T47D (cell line): Measurements from ENCODE around the gene LRP1.

Experiments used
- DNase-seq, 2 experiments: peaks; one replicate each; pipeline versions ENCODE4 v3.0.0 to v3.0.0-alpha.2; 2011 to 2012; ENCODE audit warnings: low read depth in 1 of 2, low spot score in 1 of 2
- JUND ChIP-seq: IDR thresholded peaks from 2 replicates; pipeline ENCODE4 v1.6.1; 2012; ENCODE audit warnings: low read depth
- in situ Hi-C: cut with HindIII; loops from 2 replicates; pipeline ENCODE4 v1.10.0; 2016; ENCODE audit warnings: low sequenced_read_pairs, low pct_unique_long_range_greater_than_20kb

The LRP1 gene

DNA sequence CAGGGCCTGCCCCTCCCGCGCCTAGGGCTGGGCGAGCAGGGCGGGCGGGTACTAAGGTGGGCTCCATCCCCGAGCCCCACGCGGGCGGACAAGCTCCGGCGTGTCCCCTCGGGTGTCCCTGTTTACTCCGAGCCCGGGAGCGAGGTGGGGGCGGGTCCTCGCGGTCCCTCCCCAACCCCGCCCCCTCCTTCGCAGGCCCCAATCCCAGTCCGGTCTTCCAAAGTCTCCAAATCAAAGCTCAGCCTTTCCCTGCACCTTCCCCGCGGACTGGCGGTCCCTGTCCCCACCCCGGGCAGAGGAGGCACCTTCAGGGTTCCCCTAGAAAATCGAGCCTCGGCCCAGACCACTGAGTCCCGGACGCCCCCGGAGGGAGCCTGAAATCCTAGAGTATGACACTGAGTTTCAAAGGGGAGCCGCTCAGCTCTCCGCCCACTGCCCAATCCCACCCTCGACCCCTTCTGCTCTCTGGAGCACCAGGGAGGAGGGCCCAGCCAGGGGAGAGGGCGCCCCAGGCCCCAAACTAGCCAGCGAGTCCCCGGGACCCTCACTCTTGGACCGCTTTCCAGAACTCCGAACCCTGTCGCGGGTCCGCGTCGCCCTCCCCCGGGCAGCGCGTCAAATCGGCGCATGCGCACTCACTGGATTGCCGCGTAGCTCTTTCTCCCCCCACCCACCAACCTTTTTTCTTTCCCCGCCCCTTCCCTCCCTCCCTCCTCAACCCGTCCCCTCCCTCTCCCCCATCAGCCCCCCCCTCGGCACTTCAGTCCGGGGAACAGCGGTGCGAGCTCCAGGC lies at the start of gene LRP1:
Gene LRP1, plus strand, starts transcription at position 758 of the 793 bp plus-strand sequence. CDS start 482 bp downstream, outside the sequence.
- TF ChIP-seq JUND: no peak
- peak; percentile 92 for DNase-seq
- in situ Hi-C loops: no loop called here

DNA sequence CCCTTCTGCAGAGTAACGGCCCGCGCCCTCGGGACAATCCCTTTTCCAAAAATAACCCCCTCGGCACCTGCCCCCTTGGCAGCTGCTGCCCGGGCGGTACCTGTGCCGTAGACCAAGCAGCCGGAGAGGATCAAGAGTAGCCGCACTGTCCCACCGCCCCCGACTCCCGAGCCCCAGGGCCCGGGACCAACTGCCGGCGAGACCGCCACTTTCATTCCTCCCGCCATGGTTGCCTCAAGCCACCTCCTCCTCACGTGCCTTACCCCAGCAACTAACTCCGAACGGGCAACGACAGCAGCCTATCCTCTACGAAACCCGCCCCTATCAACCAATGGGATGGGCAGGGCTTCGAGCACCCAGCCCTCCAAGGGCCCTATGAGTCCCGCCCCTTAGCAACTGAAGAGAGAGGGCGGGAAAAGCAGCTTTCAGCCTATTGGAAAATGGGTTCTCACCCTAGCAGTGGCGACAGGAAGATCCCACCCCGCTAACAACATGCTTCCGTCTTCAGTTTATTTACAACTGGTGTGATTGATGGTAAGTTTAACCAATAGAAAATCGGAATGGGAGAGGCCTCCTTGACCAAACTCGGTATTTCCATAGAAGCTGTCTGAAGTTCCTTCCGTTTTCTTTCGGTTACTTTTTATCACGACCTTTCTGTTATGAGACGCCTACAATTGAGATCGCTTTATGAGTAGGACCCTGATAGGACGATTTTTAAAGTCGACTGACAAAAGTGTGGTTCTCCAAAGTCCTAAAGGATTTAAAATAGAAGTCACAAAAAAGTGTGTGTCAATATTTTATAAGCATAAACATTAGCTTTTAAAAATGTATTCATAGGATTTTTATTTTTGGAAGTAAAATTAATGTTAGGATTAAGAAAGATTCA lies 49.5 kb upstream of the LRP1 start, which contains the start of gene NEMP1:
Gene NEMP1, minus strand, starts transcription at position 273 of the 886 bp plus-strand sequence. Its CDS starts 46 bp downstream, at position 227.
- in situ Hi-C loops: no loop called here
- peak; percentile 95 to 100 for DNase-seq
- TF ChIP-seq JUND: no peak

GRCh38 chr12:57079821-57080220 lies 48.5 kb upstream of the LRP1 start:
- TF ChIP-seq JUND: no peak
- no peak for DNase-seq
- in situ Hi-C loops: no loop called here

DNA sequence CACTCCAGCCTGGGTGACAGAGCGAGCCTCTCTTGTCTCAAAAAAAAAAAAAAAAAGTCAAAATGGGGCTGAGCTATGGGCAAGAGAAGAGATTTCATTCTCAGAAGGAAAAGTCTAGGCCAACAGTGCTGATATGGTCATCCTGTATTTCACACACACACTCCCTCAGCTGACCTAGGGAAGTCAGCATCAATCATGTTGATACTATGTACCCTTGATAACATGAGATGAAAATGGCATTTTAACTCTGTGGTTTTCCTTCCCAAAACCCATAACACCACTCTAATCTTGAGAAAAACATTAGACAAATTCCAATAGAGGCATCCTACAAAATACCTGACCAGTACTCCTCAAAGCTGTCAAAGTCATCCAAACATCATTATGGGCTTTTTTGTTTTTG lies 47.4 kb upstream of the LRP1 start:
- no peak for DNase-seq
- in situ Hi-C loops: no loop called here
- TF ChIP-seq JUND: no peak

GRCh38 chr12:57085999-57086492 lies 42.2 kb upstream of the LRP1 start:
- DNase-seq: no peak
- no peak for TF ChIP-seq JUND
- in situ Hi-C loops: no loop called here

DNA sequence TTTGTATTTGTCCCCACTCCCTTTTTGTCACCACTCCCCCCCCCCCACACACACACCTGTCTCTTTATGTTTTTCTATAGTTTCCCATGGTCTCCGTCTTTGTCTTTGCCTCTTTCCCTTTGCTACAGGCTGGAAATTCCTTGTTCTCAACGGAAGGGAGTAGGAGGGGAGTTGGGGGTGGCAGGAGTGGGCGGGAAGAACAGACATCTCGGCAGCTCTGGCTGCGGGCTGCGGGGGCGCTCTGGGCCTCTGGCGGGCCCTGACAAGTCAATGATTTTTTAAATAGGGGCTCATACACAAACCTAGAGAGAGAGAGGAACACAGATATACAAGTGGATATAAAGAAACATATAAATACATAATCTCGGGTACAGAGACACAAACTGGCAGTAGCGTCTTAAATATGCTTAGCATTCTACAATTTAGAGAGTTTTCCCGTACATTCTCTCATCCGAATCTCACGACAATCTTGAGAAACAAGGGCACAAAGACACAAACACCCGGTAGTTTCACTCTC lies 41.7 kb upstream of the LRP1 start:
- peak in 1 of 2 experiments; percentile 75 for DNase-seq
- no peak for TF ChIP-seq JUND
- in situ Hi-C loops: no loop called here

DNA sequence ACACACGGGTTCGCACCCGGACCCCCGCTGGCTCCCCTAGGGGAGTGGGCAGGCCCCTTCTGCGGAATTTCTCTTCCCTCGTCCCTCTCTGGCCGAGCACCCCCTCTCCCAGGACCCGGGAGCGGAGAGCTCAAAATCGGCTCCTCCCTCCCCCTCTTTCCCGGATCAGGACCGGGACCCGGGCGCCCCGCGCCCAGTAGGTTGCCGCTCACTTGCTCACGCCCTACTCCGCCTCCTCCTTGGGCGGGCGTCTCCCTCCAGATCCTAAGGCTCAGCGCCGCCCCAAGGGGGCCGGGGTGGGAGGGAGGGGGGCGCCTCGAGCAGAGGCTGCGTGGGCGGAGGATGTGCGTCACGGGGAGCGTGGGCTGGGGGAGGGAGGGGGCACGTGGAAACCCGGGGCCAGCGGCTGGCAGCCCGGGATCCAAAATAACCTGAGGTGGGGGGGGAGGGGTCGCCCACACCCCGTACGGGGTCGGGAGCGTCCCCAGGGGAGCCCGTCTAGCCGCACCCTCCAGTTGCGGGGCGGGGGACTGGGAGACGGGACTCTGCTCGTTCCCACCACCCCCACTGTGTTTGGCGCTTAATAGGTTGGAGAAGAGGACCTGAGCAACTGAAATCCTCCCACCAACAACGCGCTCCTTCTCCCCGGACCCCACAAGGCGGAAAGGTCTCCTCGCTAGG lies 41.1 kb upstream of the LRP1 start:
- peak; percentile 67 to 96 for DNase-seq
- TF ChIP-seq JUND: no peak

GRCh38 chr12:57087691-57088353 lies 40.5 kb upstream of the LRP1 start:
- in situ Hi-C loops: no loop called here
- peak; percentile 75 to 97 for DNase-seq
- no peak for TF ChIP-seq JUND

More for the DNA sequence above, 41.1 kb upstream of the LRP1 start:
- in situ Hi-C loops: no loop called here

DNA sequence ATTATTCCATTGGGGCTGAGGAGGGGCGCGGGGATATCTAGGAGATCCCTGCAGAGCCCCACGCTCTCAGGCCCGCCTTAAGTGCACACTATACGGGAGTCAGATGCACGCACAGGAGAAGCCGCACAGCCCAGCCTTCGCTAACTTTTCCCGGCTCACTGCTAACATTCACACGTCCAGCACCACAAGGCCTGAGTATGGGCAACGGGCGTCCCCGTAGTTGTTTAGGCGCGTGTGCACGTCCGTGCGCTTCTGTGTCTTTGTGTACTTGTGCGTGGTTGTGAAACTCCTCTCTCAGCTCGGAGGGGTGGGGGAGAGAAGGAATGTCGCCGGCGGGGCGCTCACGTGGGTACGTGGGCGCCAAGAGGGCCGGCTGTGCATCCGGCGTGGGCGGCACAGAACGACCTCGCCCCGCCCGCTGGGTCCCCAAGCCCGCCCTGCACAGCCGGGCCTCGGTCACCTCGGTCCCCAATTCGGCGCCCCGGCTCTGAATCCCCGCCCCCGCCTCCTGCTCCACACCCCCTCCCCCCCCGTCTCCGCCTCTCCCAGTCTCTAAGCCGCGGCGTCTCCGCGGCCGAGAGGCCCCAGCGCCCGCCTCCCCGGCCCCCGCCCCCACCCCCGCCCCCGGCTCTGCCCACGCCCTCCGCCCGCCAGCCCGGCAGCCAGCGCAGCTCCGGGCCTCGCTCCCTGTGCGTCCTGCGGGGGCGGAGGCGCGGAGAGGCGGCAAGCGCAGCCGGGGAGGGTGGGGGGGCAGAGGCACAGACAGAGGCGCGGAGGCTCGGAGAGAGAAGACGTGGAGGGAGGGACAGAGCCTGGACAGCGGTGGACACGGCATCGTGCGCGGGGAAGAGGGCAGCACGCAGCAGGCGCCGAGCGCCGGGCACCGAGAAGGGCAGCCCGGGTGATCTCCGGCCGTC lies 39.7 kb upstream of the LRP1 start, which contains the start of gene NAB2:
Gene NAB2, plus strand, starts transcription at position 761 of the 917 bp plus-strand sequence. CDS start 158 bp downstream, outside the sequence.
- TF ChIP-seq JUND: no peak
- DNase-seq: peak; percentile 86 to 99
- in situ Hi-C loops: no loop called here
